Esophagus muscularis mucosa (tissue), 3 donors: Measurements from ENCODE around the gene CFAP68.

Experiments used
- POLR2AphosphoS5 ChIP-seq, 2 donors: sonication (generic); formaldehyde crosslinking; IDR thresholded peaks; one replicate each; pipeline ENCODE4 v1.6.1; 2017; ENCODE audit warnings: antibody characterized with exemption in 2 of 2
- TF ChIP-seq, protein P1 (sequence below), 3 experiments: fragments of 200-600 bp in 2 of 3; fragments of 450-650 bp in 1 of 3; sonication (generic) in 2 of 3; IDR thresholded peaks; one replicate each; pipeline ENCODE4 v1.5.1; 2017 to 2019; ENCODE audit warnings: antibody characterized with exemption in 3 of 3, mild to moderate bottlenecking in 2 of 3, moderate library complexity in 1 of 3

DNA sequence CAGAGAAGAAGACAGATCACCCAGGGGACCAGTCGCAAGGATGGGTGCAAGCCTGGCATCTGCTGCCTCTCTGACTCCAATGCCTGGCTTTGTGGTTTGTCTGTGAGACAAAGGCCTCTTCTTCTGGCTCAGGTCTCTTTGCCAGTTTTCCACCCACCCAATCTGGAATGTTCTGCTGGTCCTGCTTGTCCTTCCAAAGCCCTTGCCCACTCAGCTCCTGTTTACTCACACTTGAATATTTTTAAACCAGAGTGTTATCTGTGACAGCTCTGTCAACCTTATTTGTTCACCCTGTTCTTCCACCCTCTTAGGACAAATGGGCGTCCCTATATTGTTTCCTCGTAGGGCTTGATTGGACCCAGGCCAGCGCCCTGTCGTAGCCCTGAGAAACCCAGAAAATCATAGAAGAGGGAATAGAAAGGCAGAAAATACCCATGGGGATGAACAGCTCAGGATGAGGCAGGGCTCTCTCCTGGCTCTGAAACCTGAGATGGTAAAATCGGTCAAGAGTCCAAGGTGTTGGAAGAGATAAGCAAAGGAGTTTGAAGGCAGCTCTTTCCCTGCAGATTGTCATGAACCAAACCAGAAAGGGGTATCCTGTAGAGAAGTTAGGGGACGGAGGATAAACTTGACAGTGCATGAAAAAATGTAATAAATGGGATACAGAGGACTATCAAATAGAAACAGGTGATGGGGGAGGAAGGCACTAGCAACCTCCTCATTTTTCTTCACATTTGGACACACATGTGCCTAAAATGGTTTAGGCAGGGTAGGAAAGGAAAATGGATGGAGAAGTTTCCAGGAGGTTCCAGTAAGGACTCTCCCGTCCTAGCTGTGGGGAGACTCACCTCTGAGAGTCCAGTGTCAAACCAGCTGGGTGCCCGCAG lies 31.6 kb downstream of the CFAP68 start:
- TF ChIP-seq POLR2AphosphoS5 (IDR thresholded peaks at IDR 0.05), result peak; percentile 12 to 45
- TF ChIP-seq, protein P1, sequence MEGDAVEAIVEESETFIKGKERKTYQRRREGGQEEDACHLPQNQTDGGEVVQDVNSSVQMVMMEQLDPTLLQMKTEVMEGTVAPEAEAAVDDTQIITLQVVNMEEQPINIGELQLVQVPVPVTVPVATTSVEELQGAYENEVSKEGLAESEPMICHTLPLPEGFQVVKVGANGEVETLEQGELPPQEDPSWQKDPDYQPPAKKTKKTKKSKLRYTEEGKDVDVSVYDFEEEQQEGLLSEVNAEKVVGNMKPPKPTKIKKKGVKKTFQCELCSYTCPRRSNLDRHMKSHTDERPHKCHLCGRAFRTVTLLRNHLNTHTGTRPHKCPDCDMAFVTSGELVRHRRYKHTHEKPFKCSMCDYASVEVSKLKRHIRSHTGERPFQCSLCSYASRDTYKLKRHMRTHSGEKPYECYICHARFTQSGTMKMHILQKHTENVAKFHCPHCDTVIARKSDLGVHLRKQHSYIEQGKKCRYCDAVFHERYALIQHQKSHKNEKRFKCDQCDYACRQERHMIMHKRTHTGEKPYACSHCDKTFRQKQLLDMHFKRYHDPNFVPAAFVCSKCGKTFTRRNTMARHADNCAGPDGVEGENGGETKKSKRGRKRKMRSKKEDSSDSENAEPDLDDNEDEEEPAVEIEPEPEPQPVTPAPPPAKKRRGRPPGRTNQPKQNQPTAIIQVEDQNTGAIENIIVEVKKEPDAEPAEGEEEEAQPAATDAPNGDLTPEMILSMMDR (IDR thresholded peaks at IDR 0.05), result no peak
